Measurements from ENCODE around the gene CHCHD5. TPM values are rescaled to one million over a fixed set of nuclear protein-coding genes. Genes with fewer than 3 reads are reported as not detected.

Gene CHCHD5
- total and polyA plus RNA-seq, 10 donors = 11.9 to 34.8 (median 18.9) TPM

DNA sequence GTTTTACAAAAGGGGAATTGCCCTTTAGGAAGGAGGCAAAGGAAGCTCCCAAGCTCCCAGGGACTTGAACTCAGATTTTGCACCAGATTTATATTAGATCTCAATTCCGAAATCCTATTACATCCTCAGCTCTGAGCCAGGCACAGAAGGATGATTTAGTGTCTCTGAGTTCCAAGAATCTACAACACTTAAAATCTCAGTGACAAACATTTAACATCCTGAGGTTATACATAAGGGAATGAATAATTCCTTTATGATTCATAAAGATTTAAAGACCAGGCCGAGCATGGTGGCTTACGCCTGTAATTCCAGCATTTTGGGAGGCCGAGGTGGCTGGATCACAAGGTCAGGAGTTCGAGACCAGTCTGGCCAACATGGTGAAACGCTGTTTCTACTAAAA is 44.8 kb downstream of the CHCHD5 start:
- intact Hi-C loops (cut with DNase I; ENCODE audit: low total_unique reads) = loop anchor here (5.0 kb wide), 1 partner anchor 98 kb away; no protein-coding TSS in a partner anchor
- TF ChIP-seq POLR2A (IDR thresholded peaks at IDR 0.05) = no peak
- TF ChIP-seq, protein P1, sequence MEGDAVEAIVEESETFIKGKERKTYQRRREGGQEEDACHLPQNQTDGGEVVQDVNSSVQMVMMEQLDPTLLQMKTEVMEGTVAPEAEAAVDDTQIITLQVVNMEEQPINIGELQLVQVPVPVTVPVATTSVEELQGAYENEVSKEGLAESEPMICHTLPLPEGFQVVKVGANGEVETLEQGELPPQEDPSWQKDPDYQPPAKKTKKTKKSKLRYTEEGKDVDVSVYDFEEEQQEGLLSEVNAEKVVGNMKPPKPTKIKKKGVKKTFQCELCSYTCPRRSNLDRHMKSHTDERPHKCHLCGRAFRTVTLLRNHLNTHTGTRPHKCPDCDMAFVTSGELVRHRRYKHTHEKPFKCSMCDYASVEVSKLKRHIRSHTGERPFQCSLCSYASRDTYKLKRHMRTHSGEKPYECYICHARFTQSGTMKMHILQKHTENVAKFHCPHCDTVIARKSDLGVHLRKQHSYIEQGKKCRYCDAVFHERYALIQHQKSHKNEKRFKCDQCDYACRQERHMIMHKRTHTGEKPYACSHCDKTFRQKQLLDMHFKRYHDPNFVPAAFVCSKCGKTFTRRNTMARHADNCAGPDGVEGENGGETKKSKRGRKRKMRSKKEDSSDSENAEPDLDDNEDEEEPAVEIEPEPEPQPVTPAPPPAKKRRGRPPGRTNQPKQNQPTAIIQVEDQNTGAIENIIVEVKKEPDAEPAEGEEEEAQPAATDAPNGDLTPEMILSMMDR (IDR thresholded peaks at IDR 0.05 in 8 of 11, conservative IDR thresholded peaks at IDR 0.05 in 3 of 11) = no peak
- TF ChIP-seq POLR2AphosphoS5 (IDR thresholded peaks at IDR 0.05) = no peak
- Histone ChIP-seq H3K27me3 (replicated peaks in 1 of 7) (no peaks in the 10 kb centered on the region), H3K36me3 (no peaks in the 10 kb centered on the region), H3K4me1 (peaks cover 10 to 93% (median 55%) of the 10 kb centered on the region in 6 donors), H3K4me3 (no peak overlapping the region), H3K9me3 (no peaks in the 10 kb centered on the region), H3K27ac (peak overlapping the region in 1 of 8 donors; percentile 15)
- 90 to 98% (median 95%) methylated on average over 6 of the region's 6 CpGs for WGBS, 5 donors
- no peak for DNase-seq

DNA sequence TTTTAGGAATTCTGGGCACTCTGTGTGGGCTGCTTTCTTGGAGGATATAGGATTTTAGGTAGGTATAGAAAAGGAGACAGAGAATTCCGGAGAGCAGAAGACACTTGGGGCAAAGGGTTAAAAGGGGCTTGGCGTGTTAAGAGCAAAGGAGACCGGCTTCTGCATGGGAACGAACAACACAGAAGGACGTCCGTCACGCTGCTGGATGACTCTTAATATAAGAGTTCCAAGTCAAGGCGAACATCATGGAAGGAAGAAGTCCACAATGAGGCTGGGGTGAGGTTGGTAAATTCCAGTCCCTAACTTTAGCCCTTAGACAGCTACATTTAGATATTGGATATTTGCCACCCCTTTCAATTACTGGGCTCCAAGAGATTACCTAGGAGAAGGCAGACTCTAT is 45.4 kb downstream of the CHCHD5 start:
- Histone ChIP-seq H3K36me3 (no peaks in the 10 kb centered on the region), H3K27ac (peak overlapping the region in 6 of 8 donors; percentile 10 to 88 (median 70)), H3K9me3 (no peaks in the 10 kb centered on the region), H3K4me3 (no peak overlapping the region), H3K27me3 (replicated peaks in 1 of 7) (no peaks in the 10 kb centered on the region), H3K4me1 (peaks cover 10 to 93% (median 52%) of the 10 kb centered on the region in 6 donors)
- TF ChIP-seq, protein P1 (IDR thresholded peaks at IDR 0.05 in 8 of 11, conservative IDR thresholded peaks at IDR 0.05 in 3 of 11) = no peak
- TF ChIP-seq POLR2AphosphoS5 (IDR thresholded peaks at IDR 0.05) (no peak), POLR2A (IDR thresholded peaks at IDR 0.05) (no peak)
- intact Hi-C loops (cut with DNase I; ENCODE audit: low total_unique reads) = loop anchor here (5.0 kb wide), 1 partner anchor 97 kb away; no protein-coding TSS in a partner anchor
- no peak for DNase-seq
- WGBS, 5 donors = 81 to 94% (median 90%) methylated on average over 8 of the region's 8 CpGs

DNA sequence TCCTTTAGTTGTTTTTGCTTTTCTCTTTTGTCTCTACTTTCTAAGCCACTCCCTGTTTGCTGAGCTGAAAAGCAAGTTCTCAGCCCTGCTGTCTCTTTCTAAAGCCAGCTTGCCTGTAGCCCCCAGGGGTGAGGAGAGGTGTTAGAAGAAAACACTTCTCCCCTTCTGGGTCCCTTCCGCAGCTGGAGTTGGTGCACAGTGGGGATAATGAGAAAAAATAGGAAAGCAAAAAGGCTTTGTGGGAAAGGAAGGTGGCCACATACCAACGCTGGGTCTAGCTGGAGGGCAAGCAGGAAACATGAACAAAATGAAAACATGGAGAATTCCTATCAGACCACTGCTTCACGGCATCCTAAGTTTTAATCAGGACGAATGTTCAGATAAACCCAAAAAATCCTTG is 45.9 kb downstream of the CHCHD5 start:
- intact Hi-C loops (cut with DNase I; ENCODE audit: low total_unique reads) = no loop called here
- Histone ChIP-seq H3K4me3 (peak overlapping the region in 1 of 8 donors; percentile 53), H3K36me3 (no peaks in the 10 kb centered on the region), H3K27me3 (replicated peaks in 1 of 7) (no peaks in the 10 kb centered on the region), H3K27ac (peak overlapping the region in 6 of 8 donors; percentile 10 to 88 (median 70)), H3K9me3 (no peaks in the 10 kb centered on the region), H3K4me1 (peaks cover 10 to 93% (median 56%) of the 10 kb centered on the region in 6 donors)
- DNase-seq = no peak
- 59 to 66% (median 64%) methylated on average over 4 of the region's 4 CpGs for WGBS, 5 donors
- no peak for TF ChIP-seq POLR2A (IDR thresholded peaks at IDR 0.05)
- TF ChIP-seq POLR2AphosphoS5 (IDR thresholded peaks at IDR 0.05) = no peak
- TF ChIP-seq, protein P1 (IDR thresholded peaks at IDR 0.05 in 8 of 11, conservative IDR thresholded peaks at IDR 0.05 in 3 of 11) = no peak

DNA sequence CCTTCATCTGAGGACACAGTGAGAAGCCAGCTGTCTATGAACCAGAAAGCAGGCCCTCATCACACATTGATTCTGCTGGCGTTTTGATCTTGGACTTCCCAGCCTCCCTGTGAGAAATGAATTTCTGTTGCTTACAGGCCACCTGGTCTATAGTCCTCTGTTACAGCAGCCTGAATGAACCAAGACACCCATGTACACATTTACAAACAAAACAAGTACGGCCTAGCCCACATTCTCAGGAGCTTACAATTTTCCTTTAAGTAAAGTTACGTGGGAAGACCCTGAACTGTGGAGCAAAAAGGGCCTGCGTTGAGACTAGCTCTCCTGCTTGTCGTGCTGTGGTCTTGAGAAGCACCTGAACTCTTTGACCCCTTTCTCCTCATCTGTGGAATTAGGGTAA is 49.3 kb downstream of the CHCHD5 start:
- no peaks in the 10 kb centered on the region for H3K36me3 ChIP-seq
- H3K4me3 ChIP-seq = no peak overlapping the region
- H3K4me1 ChIP-seq = peaks cover 0 to 80% (median 50%) of the 10 kb centered on the region in 6 donors
- no peaks in the 10 kb centered on the region for H3K27me3 ChIP-seq (replicated peaks in 1 of 7)
- no peak for DNase-seq
- peak overlapping the region in 3 of 8 donors; percentile 62 to 79 (median 70) for H3K27ac ChIP-seq
- intact Hi-C loops (cut with DNase I; ENCODE audit: low total_unique reads) = no loop called here
- H3K9me3 ChIP-seq = no peaks in the 10 kb centered on the region
- 83 to 98% (median 97%) methylated on average over 5 of the region's 5 CpGs for WGBS, 5 donors
- no peak for TF ChIP-seq POLR2AphosphoS5 (IDR thresholded peaks at IDR 0.05)
- TF ChIP-seq, protein P1 (IDR thresholded peaks at IDR 0.05 in 8 of 11, conservative IDR thresholded peaks at IDR 0.05 in 3 of 11) = no peak

All from spleen (tissue), 11 donors.